ENCODE measurements around the gene GADD45A. TPM values are rescaled to one million over a fixed set of nuclear protein-coding genes. Genes with fewer than 3 reads are reported as not detected.
A peak's percentile ranks its signal among the peaks of the same experiment; 100 is the strongest.

GADD45A gene
- total RNA-seq, 1 donor from 2014 or later, result 36.7 TPM

DNA sequence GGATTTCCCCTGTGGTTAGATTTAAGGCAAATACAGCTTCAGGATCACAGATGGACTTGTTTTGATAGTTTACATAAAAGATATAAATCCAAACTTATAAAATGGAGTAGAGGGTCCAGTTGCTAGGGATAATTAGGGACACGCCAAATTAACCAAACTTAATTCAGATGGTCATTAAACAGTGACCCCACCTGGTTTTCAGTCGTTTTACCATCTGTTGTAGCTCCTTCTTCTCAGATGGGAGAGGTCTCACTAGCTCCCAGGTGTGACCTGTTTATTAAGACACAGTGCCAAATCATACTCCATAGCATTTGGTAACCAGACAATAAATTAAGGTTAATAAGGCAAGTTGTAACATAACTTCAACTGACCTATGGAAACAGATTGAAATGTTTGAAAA, 8.1 kb upstream of the GADD45A start:
- Mint-ChIP-seq H3K9me3 (no peaks in the 10 kb centered on the region), H3K4me3 (no peak overlapping the region), H3K27me3 (peaks cover 18% of the 10 kb centered on the region), H3K27ac (no peak overlapping the region), H3K4me1 (peaks cover 22% of the 10 kb centered on the region), H3K36me3 (ENCODE audit: low read depth) (no peaks in the 10 kb centered on the region)
- intact Hi-C loops (cut with micrococcal nuclease), result no loop called here
- DNase-seq, result no peak

GRCh38 chr1:67677408-67677807, 7.6 kb upstream of the GADD45A start:
- intact Hi-C loops (cut with micrococcal nuclease), result no loop called here
- no peaks in the 10 kb centered on the region for H3K9me3 Mint-ChIP-seq
- H3K27ac Mint-ChIP-seq, result no peak overlapping the region
- no peaks in the 10 kb centered on the region for H3K36me3 Mint-ChIP-seq (ENCODE audit: low read depth)
- DNase-seq, result no peak
- no peak overlapping the region for H3K4me3 Mint-ChIP-seq
- peaks cover 22% of the 10 kb centered on the region for H3K4me1 Mint-ChIP-seq
- H3K27me3 Mint-ChIP-seq, result peaks cover 14% of the 10 kb centered on the region

DNA sequence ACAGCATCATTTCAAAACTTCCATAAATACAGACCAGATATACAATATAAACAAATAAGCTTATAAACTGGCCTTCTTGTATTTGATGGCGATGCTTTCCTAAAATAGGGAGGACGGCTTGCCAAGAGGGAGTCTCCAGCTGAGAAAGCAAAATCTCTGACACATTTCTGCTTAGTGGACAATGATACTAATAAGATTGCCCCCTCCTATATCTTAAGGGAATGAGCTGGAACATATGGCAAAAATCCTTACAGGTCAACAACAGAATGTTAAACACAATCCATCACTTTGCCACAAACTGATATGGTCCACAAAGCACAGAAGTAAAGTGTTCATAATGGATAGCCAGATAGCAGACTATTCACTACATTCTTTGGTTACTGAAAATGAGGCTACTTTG, 7.1 kb upstream of the GADD45A start:
- no peaks in the 10 kb centered on the region for H3K36me3 Mint-ChIP-seq (ENCODE audit: low read depth)
- no peaks in the 10 kb centered on the region for H3K9me3 Mint-ChIP-seq
- intact Hi-C loops (cut with micrococcal nuclease), result no loop called here
- H3K4me1 Mint-ChIP-seq, result peaks cover 24% of the 10 kb centered on the region
- peaks cover 12% of the 10 kb centered on the region for H3K27me3 Mint-ChIP-seq
- no peak overlapping the region for H3K4me3 Mint-ChIP-seq
- no peak for DNase-seq
- no peak overlapping the region for H3K27ac Mint-ChIP-seq

DNA sequence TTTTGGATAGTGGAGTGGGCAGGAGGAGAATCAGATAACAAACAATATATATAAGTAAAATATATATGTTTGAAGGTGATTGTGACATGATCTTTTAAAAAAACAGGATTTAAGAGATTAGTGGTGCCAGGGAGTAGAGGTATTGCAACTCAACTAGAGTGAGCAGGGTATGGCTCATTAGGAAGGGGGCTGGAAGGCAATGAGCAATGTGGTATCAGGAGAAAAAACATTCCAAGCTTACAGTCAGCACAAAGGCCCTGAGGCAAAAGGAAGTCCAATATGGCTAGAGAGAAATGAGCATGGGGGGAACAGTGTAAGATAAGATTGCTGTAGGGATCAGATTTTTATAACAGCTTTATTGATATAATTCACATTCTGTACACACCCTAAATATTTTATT, 5.3 kb upstream of the GADD45A start:
- no peak for DNase-seq
- intact Hi-C loops (cut with micrococcal nuclease), result loop anchor here (10.0 kb wide), 4 partner anchors 375 to 1405 kb away; partner anchors contain the start of genes IL12RB2 and SLC35D1
- Mint-ChIP-seq H3K27ac (no peak overlapping the region), H3K9me3 (no peaks in the 10 kb centered on the region), H3K4me1 (peaks cover 30% of the 10 kb centered on the region), H3K36me3 (ENCODE audit: low read depth) (no peaks in the 10 kb centered on the region), H3K27me3 (peaks cover 8% of the 10 kb centered on the region), H3K4me3 (no peak overlapping the region)

DNA sequence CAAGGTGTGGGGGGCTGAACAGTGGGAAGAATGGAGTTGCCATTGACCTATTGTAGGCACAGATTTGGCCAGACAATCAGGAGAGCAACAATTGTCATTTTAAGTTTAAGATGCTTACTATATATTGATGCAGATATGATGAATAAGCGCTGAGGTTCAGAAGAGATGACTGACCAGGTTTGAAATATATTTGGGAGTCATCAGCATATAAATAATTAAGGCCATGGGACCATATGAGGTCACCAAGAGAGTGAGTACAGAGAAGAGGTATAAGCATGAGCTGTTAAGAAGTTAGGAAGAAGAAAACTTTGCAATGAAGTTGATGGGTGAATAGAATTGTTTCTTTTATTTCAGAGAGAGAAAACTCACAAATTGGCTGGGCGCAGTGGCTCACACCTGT, 4.5 kb upstream of the GADD45A start:
- intact Hi-C loops (cut with micrococcal nuclease), result loop anchor here (10.0 kb wide), 4 partner anchors 376 to 1406 kb away; partner anchors contain the start of genes IL12RB2 and SLC35D1
- Mint-ChIP-seq H3K4me1 (peaks cover 24% of the 10 kb centered on the region), H3K36me3 (ENCODE audit: low read depth) (peaks cover 1% of the 10 kb centered on the region), H3K27ac (no peak overlapping the region), H3K4me3 (no peak overlapping the region), H3K27me3 (peaks cover 8% of the 10 kb centered on the region), H3K9me3 (no peaks in the 10 kb centered on the region)
- no peak for DNase-seq

DNA sequence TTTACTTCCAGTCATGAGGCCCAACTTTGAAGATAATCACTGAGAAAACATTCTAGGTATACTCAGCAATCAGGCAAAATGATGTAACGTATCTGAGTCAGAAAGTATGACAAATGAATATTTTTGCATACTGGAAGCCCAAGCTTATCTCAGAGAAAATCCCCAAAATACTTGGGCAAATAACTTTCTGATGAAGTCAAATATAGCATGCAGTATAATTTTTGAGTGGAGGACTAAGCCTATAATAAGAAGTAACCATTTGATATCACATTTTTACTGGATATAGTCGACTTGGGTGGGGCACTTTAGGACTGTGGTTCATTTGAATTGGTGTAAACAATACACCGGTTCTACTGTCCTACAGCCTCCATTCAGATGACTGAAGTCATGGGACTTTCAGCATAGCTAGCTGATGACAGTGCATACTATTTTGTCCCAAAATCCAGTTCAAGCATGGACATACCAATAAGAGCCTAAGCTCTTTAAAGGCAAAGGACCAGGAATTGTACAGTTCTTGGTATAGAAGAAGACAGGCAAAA, 2.3 kb upstream of the GADD45A start:
- Mint-ChIP-seq H3K9me3 (no peaks in the 10 kb centered on the region), H3K27me3 (peaks cover 6% of the 10 kb centered on the region), H3K27ac (no peak overlapping the region), H3K36me3 (ENCODE audit: low read depth) (peaks cover 13% of the 10 kb centered on the region), H3K4me1 (peaks cover 28% of the 10 kb centered on the region), H3K4me3 (no peak overlapping the region)
- intact Hi-C loops (cut with micrococcal nuclease), result loop anchor here (10.0 kb wide), 4 partner anchors 378 to 1408 kb away; partner anchors contain the start of genes IL12RB2 and SLC35D1
- no peak for DNase-seq

DNA sequence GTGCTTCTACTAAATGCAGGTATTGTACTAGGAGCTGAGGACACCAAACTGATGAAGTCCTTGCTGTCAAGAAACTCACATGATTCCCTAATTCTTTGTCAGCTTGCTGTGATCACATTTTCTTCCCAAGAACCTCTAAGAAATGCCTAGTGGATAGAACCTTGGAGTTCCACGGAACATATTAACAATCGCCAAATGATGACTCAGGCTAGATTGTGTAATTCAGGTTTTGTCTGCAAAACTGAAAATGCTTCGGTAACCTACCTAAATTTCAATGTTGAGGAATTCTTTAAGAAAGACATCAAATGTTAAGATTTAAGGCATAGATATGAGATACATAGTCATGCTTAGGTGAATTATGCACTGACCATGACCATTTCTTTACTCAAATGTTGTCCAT, 1.7 kb upstream of the GADD45A start:
- Mint-ChIP-seq H3K9me3 (no peaks in the 10 kb centered on the region), H3K4me3 (peak overlapping the region; percentile 91), H3K27me3 (peaks cover 3% of the 10 kb centered on the region), H3K27ac (peak overlapping the region; percentile 96), H3K4me1 (peaks cover 29% of the 10 kb centered on the region), H3K36me3 (ENCODE audit: low read depth) (peaks cover 17% of the 10 kb centered on the region)
- DNase-seq, result no peak
- intact Hi-C loops (cut with micrococcal nuclease), result loop anchor here (10.0 kb wide), 4 partner anchors 379 to 1409 kb away; partner anchors contain the start of genes IL12RB2 and SLC35D1

- Mint-ChIP-seq H3K4me3 (peak overlapping the region; percentile 91), H3K36me3 (ENCODE audit: low read depth) (peaks cover 24% of the 10 kb centered on the region)
Observed at GRCh38 chr1:67683766-67684525, 1.1 kb upstream of the GADD45A start.

DNA sequence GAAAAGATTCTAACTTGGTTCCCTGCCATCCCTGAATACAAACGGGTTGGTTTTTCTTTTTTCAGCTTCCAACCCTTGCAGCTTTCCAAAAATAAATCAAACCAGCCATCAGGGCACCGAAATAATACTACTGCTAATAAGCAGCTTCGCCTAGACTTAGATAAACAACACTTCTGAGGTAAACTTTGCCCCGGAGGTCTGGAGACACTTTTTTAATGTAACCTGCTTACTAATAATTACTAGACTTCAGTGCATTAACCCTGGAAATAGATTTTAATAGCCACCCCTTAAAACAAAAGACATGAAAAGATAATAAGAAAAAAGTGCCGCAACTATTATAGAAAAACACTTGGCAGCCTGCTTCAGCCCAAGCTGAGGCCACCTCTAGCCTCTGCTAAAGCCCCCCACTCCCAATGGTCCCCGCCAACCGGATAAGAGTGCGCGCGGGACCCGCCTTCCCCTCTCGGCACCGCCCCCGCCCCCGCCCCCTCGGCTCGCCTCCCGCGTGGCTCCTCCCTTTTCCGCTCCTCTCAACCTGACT, 405 bp upstream of the GADD45A start:
- intact Hi-C loops (cut with micrococcal nuclease), result loop anchor here (1.0 to 10.0 kb wide), 17 partner anchors 16 to 1872 kb away; partner anchors contain the start of genes DNAI4, IL12RB2, MIER1 and SERBP1
- H3K4me1 Mint-ChIP-seq, result peaks cover 35% of the 10 kb centered on the region
- H3K4me3 Mint-ChIP-seq, result peak overlapping the region; percentile 91
- H3K27me3 Mint-ChIP-seq, result no peaks in the 10 kb centered on the region
- H3K9me3 Mint-ChIP-seq, result no peaks in the 10 kb centered on the region
- H3K36me3 Mint-ChIP-seq (ENCODE audit: low read depth), result peaks cover 29% of the 10 kb centered on the region
- peak overlapping the region; percentile 96 for H3K27ac Mint-ChIP-seq
- no peak for DNase-seq

More at GRCh38 chr1:67683766-67684525, 1.1 kb upstream of the GADD45A start:
- DNase-seq, result peak; percentile 74
- H3K27ac Mint-ChIP-seq, result peak overlapping the region; percentile 96
- intact Hi-C loops (cut with micrococcal nuclease), result loop anchor here (1.0 to 10.0 kb wide), 16 partner anchors 16 to 1871 kb away; partner anchors contain the start of genes DNAI4, IL12RB2, MIER1 and SERBP1
- H3K27me3 Mint-ChIP-seq, result no peaks in the 10 kb centered on the region
- H3K9me3 Mint-ChIP-seq, result no peaks in the 10 kb centered on the region
- peaks cover 35% of the 10 kb centered on the region for H3K4me1 Mint-ChIP-seq

- intact Hi-C loops (cut with micrococcal nuclease), result loop anchor here (2.0 to 10.0 kb wide), 10 partner anchors 75 to 1873 kb away; partner anchors contain the start of genes DNAI4, IL12RB2, MIER1 and SLC35D1
- H3K36me3 Mint-ChIP-seq (ENCODE audit: low read depth), result peaks cover 31% of the 10 kb centered on the region
- H3K4me1 Mint-ChIP-seq, result peaks cover 35% of the 10 kb centered on the region
- H3K27me3 Mint-ChIP-seq, result no peaks in the 10 kb centered on the region
- peak; percentile 89 for DNase-seq
- H3K9me3 Mint-ChIP-seq, result no peaks in the 10 kb centered on the region
- H3K27ac Mint-ChIP-seq, result peak overlapping the region; percentile 96
- H3K4me3 Mint-ChIP-seq, result peak overlapping the region; percentile 91
Observed at GRCh38 chr1:67685558-67686266, 711 bp downstream of the GADD45A start.

GRCh38 chr1:67686267-67687197, 1.5 kb downstream of the GADD45A start:
- Mint-ChIP-seq H3K36me3 (ENCODE audit: low read depth) (peaks cover 31% of the 10 kb centered on the region), H3K27ac (peak overlapping the region; percentile 96), H3K9me3 (no peaks in the 10 kb centered on the region), H3K4me3 (peak overlapping the region; percentile 91), H3K4me1 (peaks cover 35% of the 10 kb centered on the region), H3K27me3 (no peaks in the 10 kb centered on the region)
- peak; percentile 90 for DNase-seq
- intact Hi-C loops (cut with micrococcal nuclease), result loop anchor here (5.0 to 10.0 kb wide), 5 partner anchors 382 to 1412 kb away; partner anchors contain the start of genes IL12RB2 and SLC35D1

GRCh38 chr1:67687198-67687545, 2.2 kb downstream of the GADD45A start:
- peaks cover 38% of the 10 kb centered on the region for H3K4me1 Mint-ChIP-seq
- peak overlapping the region; percentile 96 for H3K27ac Mint-ChIP-seq
- no peaks in the 10 kb centered on the region for H3K27me3 Mint-ChIP-seq
- peak overlapping the region; percentile 91 for H3K4me3 Mint-ChIP-seq
- H3K36me3 Mint-ChIP-seq (ENCODE audit: low read depth), result peaks cover 31% of the 10 kb centered on the region
- DNase-seq, result no peak
- intact Hi-C loops (cut with micrococcal nuclease), result loop anchor here (5.0 to 10.0 kb wide), 5 partner anchors 382 to 1412 kb away; partner anchors contain the start of genes IL12RB2 and SLC35D1
- H3K9me3 Mint-ChIP-seq, result no peaks in the 10 kb centered on the region

All from activated CD4-positive, alpha-beta T cell treated with anti-CD3 and anti-CD28 coated beads, Interleukin-2, amount 10 ng/mL, durations not matched to agents 24 days and 14 days (primary cell).